Urinary bladder (tissue), 4 donors: Measurements from ENCODE around the gene TCTN2. TPM values are rescaled to one million over a fixed set of nuclear protein-coding genes. Genes with fewer than 3 reads are reported as not detected.

Source experiments
- DNase-seq: peaks from one replicate; pipeline ENCODE4 v3.0.0-alpha.2; 2015; ENCODE audit errors: extremely low spot score
- H3K27ac ChIP-seq: one replicate; pipeline ENCODE4 v1.5.1; 2013; ENCODE audit warnings: low read depth, mild to moderate bottlenecking, moderate library complexity
- H3K36me3 ChIP-seq: one replicate; pipeline ENCODE4 v1.6.1; 2013; ENCODE audit warnings: mild to moderate bottlenecking, moderate library complexity; ENCODE audit not compliant: insufficient read depth
- H3K4me1 ChIP-seq: one replicate; pipeline ENCODE4 v1.6.1; 2013; ENCODE audit warnings: mild to moderate bottlenecking, moderate library complexity; ENCODE audit not compliant: insufficient read depth
- H3K4me3 ChIP-seq: one replicate; pipeline ENCODE4 v1.5.1; 2013; ENCODE audit warnings: low read depth, low read length
- WGBS: extraction: QIAGEN DNeasy Blood & Tissue Kit; methylation state at CpG from one replicate; pipeline ENCODE4 v1.1.7; 2013; 5-methylcytosine and 5-hydroxymethylcytosine counted together
- polyA plus RNA-seq: library from polyadenylated mRNA; stranded (reverse); fragments of 200-250 nt; gene quantifications from one replicate; pipeline ENCODE4 v1.2.3, GENCODE V29; 2013
- total RNA-seq: library from RNA; depleted of rRNA; stranded (reverse); fragments of >200 nt; gene quantifications from one replicate; pipeline ENCODE4 v1.2.3, GENCODE V29; 2014
- donor health status: healthy with polysubstance abuse.
- donor health status: healthy.

Gene TCTN2
- total and polyA plus RNA-seq, 2 donors = 7.8 to 11.8 TPM

- no peak overlapping the region for H3K27ac ChIP-seq
Observed at GRCh38 chr12:123659996-123660727, 10.8 kb upstream of the TCTN2 start.

GRCh38 chr12:123667771-123668170 lies 3.1 kb upstream of the TCTN2 start:
- Histone ChIP-seq H3K4me3 (no peak overlapping the region), H3K36me3 (no peaks in the 10 kb centered on the region), H3K27ac (no peak overlapping the region), H3K4me1 (no peaks in the 10 kb centered on the region)
- 73% methylated on average over 8 of the region's 8 CpGs for WGBS
- no peak for DNase-seq

More at GRCh38 chr12:123659996-123660727, 10.8 kb upstream of the TCTN2 start:
- WGBS = 86% methylated on average over 5 of the region's 5 CpGs
- no peak for DNase-seq
- Histone ChIP-seq H3K4me1 (no peaks in the 10 kb centered on the region), H3K36me3 (peaks cover 6% of the 10 kb centered on the region), H3K4me3 (no peak overlapping the region)

GRCh38 chr12:123671876-123672275 lies 963 bp downstream of the TCTN2 start:
- WGBS = 51% methylated on average over 6 of the region's 6 CpGs
- Histone ChIP-seq H3K4me3 (peak overlapping the region; percentile 81), H3K27ac (no peak overlapping the region), H3K36me3 (no peaks in the 10 kb centered on the region), H3K4me1 (no peaks in the 10 kb centered on the region)
- DNase-seq = no peak

- WGBS = 97% methylated on average over 1 of the region's 1 CpG
- Histone ChIP-seq H3K27ac (no peak overlapping the region), H3K4me3 (no peak overlapping the region), H3K4me1 (no peaks in the 10 kb centered on the region), H3K36me3 (no peaks in the 10 kb centered on the region)
- DNase-seq = no peak
Observed at GRCh38 chr12:123675436-123675835, 4.5 kb downstream of the TCTN2 start.

- H3K36me3 ChIP-seq = no peaks in the 10 kb centered on the region
- H3K4me1 ChIP-seq = no peaks in the 10 kb centered on the region
- no peak overlapping the region for H3K4me3 ChIP-seq
- no peak for DNase-seq
- H3K27ac ChIP-seq = no peak overlapping the region
- 92% methylated on average over 9 of the region's 9 CpGs for WGBS
Observed at GRCh38 chr12:123676616-123677320, 5.9 kb downstream of the TCTN2 start.

GRCh38 chr12:123678981-123679380 lies 8.1 kb downstream of the TCTN2 start:
- Histone ChIP-seq H3K4me3 (no peak overlapping the region), H3K4me1 (no peaks in the 10 kb centered on the region), H3K36me3 (no peaks in the 10 kb centered on the region), H3K27ac (no peak overlapping the region)
- WGBS = 97% methylated on average over 10 of the region's 10 CpGs
- DNase-seq = no peak

GRCh38 chr12:123681605-123682004 lies 10.7 kb downstream of the TCTN2 start:
- Histone ChIP-seq H3K27ac (no peak overlapping the region), H3K4me3 (no peak overlapping the region), H3K4me1 (no peaks in the 10 kb centered on the region), H3K36me3 (peaks cover 4% of the 10 kb centered on the region)
- WGBS = 92% methylated on average over 2 of the region's 2 CpGs
- no peak for DNase-seq

GRCh38 chr12:123683964-123684363 lies 13.1 kb downstream of the TCTN2 start:
- no peak overlapping the region for H3K27ac ChIP-seq
- WGBS = 92% methylated on average over 3 of the region's 3 CpGs
- no peak overlapping the region for H3K4me3 ChIP-seq
- no peaks in the 10 kb centered on the region for H3K4me1 ChIP-seq
- no peak for DNase-seq
- H3K36me3 ChIP-seq = peaks cover 11% of the 10 kb centered on the region

GRCh38 chr12:123686636-123687190 lies 15.8 kb downstream of the TCTN2 start:
- DNase-seq = no peak
- WGBS = 83% methylated on average over 18 of the region's 18 CpGs
- no peaks in the 10 kb centered on the region for H3K4me1 ChIP-seq
- H3K36me3 ChIP-seq = peaks cover 16% of the 10 kb centered on the region
- H3K4me3 ChIP-seq = no peak overlapping the region
- no peak overlapping the region for H3K27ac ChIP-seq

GRCh38 chr12:123690191-123690840 lies 19.4 kb downstream of the TCTN2 start:
- no peak overlapping the region for H3K27ac ChIP-seq
- no peak overlapping the region for H3K4me3 ChIP-seq
- DNase-seq = no peak
- 91% methylated on average over 8 of the region's 8 CpGs for WGBS
- H3K36me3 ChIP-seq = peaks cover 12% of the 10 kb centered on the region
- H3K4me1 ChIP-seq = no peaks in the 10 kb centered on the region

- 88% methylated on average over 8 of the region's 8 CpGs for WGBS
Observed at GRCh38 chr12:123696207-123696606, 25.3 kb downstream of the TCTN2 start.

GRCh38 chr12:123696646-123697045 lies 25.7 kb downstream of the TCTN2 start:
- Histone ChIP-seq H3K36me3 (peaks cover 6% of the 10 kb centered on the region), H3K27ac (no peak overlapping the region), H3K4me3 (no peak overlapping the region), H3K4me1 (no peaks in the 10 kb centered on the region)
- 81% methylated on average over 4 of the region's 4 CpGs for WGBS
- DNase-seq = no peak

More at GRCh38 chr12:123696207-123696606, 25.3 kb downstream of the TCTN2 start:
- no peak overlapping the region for H3K27ac ChIP-seq
- no peaks in the 10 kb centered on the region for H3K4me1 ChIP-seq
- peaks cover 7% of the 10 kb centered on the region for H3K36me3 ChIP-seq
- no peak overlapping the region for H3K4me3 ChIP-seq
- DNase-seq = no peak

GRCh38 chr12:123705935-123706334 lies 35.0 kb downstream of the TCTN2 start:
- Histone ChIP-seq H3K4me1 (no peaks in the 10 kb centered on the region), H3K27ac (no peak overlapping the region), H3K36me3 (peaks cover 1% of the 10 kb centered on the region), H3K4me3 (no peak overlapping the region)
- DNase-seq = no peak
- 89% methylated on average over 3 of the region's 3 CpGs for WGBS
